Caki2 (cell line): ENCODE measurements around the gene M6PR. TPM values are rescaled to one million over a fixed set of nuclear protein-coding genes. Genes with fewer than 3 reads are reported as not detected.

Experiments
- DNase-seq: peaks from one replicate; pipeline ENCODE4 v3.0.0-alpha.2; 2015; ENCODE audit warnings: low read depth
- in situ Hi-C: cut with HindIII; loops from 2 replicates; pipeline ENCODE4 v1.10.0; 2016; ENCODE audit warnings: low sequenced_read_pairs, low pct_unique_long_range_greater_than_20kb, mixed read lengths
- total RNA-seq: library from RNA; depleted of rRNA; stranded (reverse); fragments of >200 nt; shearing (Covaris generic); gene quantifications from 2 replicates; pipeline ENCODE4 v1.2.3, GENCODE V29; 2014; ENCODE audit warnings: low replicate concordance; rRNA removed

The M6PR gene
- total RNA-seq, 1 experiment from 2014 or later: 179 TPM

- in situ Hi-C loops: no loop called here
- DNase-seq: no peak
These were observed 57.5 kb downstream of the M6PR start for GRCh38 chr12:8891976-8892375.

Other genes with a start within 250 kb of the M6PR start
- gene A2ML1, start 127.0 kb downstream of the M6PR start, total RNA-seq: not detected in 2 replicates
- 5.9 and 8.0 TPM in 2 replicates for gene PHC1, start 35.1 kb downstream of the M6PR start, total RNA-seq
- 1.0 and 4.2 TPM in 2 replicates for gene KLRG1, start 39.9 kb upstream of the M6PR start, total RNA-seq
- gene A2M, start 166.3 kb upstream of the M6PR start, total RNA-seq: not detected in 2 replicates